GM21526 (cell line): ENCODE data around the gene LRRC23.
"Not testable (repeated sequence)": the region's sequence is repeated elsewhere in the genome, so short reads cannot be mapped to it uniquely, and the experiment has no call there.

Experiments
- ATAC-seq: cut with Tn5 transposase; IDR thresholded peaks from one replicate; pipeline ENCODE4 v1.9.1; 2021; ENCODE audit warnings: moderate library complexity; ENCODE audit not compliant: unreplicated experiment, low FRiP score

Gene LRRC23

GRCh38 chr12:6872073-6873048 is 32.3 kb upstream of the LRRC23 start:
- ATAC-seq = peak; percentile 34

GRCh38 chr12:6873094-6874014 is 31.3 kb upstream of the LRRC23 start, which contains the start of gene SPSB2:
SPSB2 (minus strand) TSS chr12:6873303; CDS start chr12:6872901, 402 bp downstream.
- ATAC-seq = peak; percentile 59

GRCh38 chr12:6874015-6874368 is 30.6 kb upstream of the LRRC23 start:
- not testable (repeated sequence) for ATAC-seq

GRCh38 chr12:6879824-6880223 is 24.8 kb upstream of the LRRC23 start:
- not testable (repeated sequence) for ATAC-seq

- ATAC-seq = no peak
Observed at GRCh38 chr12:6883252-6883651, 21.4 kb upstream of the LRRC23 start.

- ATAC-seq = no peak
Observed at GRCh38 chr12:6883683-6884082, 20.9 kb upstream of the LRRC23 start.

GRCh38 chr12:6884539-6884938 is 20.1 kb upstream of the LRRC23 start:
- ATAC-seq = no peak

GRCh38 chr12:6886206-6886999 is 18.2 kb upstream of the LRRC23 start:
- ATAC-seq = not testable (repeated sequence)

- no peak for ATAC-seq
Observed at GRCh38 chr12:6887460-6887859, 17.2 kb upstream of the LRRC23 start.

GRCh38 chr12:6888360-6888759 is 16.3 kb upstream of the LRRC23 start:
- ATAC-seq = no peak

- ATAC-seq = not testable (repeated sequence)
Observed at GRCh38 chr12:6888794-6889193, 15.8 kb upstream of the LRRC23 start.

GRCh38 chr12:6889775-6890573 is 14.6 kb upstream of the LRRC23 start:
- not testable (repeated sequence) for ATAC-seq

GRCh38 chr12:6890789-6891645 is 13.6 kb upstream of the LRRC23 start:
- ATAC-seq = peak; percentile 88

GRCh38 chr12:6891646-6892001 is 13.0 kb upstream of the LRRC23 start:
- no peak for ATAC-seq

- ATAC-seq = not testable (repeated sequence)
Observed at GRCh38 chr12:6892683-6893082, 11.9 kb upstream of the LRRC23 start.

GRCh38 chr12:6894321-6894720 is 10.3 kb upstream of the LRRC23 start:
- no peak for ATAC-seq

- no peak for ATAC-seq
Observed at GRCh38 chr12:6896846-6897435, 7.7 kb upstream of the LRRC23 start.

GRCh38 chr12:6899427-6899826 is 5.2 kb upstream of the LRRC23 start:
- ATAC-seq = no peak
